A549 (cell line): ENCODE data around the gene MRFAP1L1. TPM values are rescaled to one million over a fixed set of nuclear protein-coding genes. Genes with fewer than 3 reads are reported as not detected.

ENCODE experiments used
- ATAC-seq, 2 experiments: fragments of 200-7000 bp in 1 of 2; fragments of >200 bp in 1 of 2; cut with Nextera tagmentation in 1 of 2; cut with Tn5 transposase in 1 of 2; 3 replicates each; pipeline versions ENCODE4 v1.8.0 to v1.9.1; 2018 to 2020; ENCODE audit warnings: mild to moderate bottlenecking in 1 of 2, moderate library complexity in 1 of 2
- CTCF ChIA-PET: fragments of 300-600 bp; sonication (Branson Sonifier 250); formaldehyde crosslinking; extraction: SDS; loops from one replicate; lab custom pipeline; 2021; ENCODE audit warnings: antibody characterized with exemption, inconsistent platforms; lab: Yijun Ruan, JAX
- POLR2A ChIA-PET: fragments of 350-600 bp; formaldehyde crosslinking; extraction: SDS; loops from one replicate; lab custom pipeline; 2021; ENCODE audit warnings: antibody characterized with exemption, inconsistent platforms; lab: Yijun Ruan, JAX
- DNase-seq, 2 experiments: peaks; one replicate each; pipeline versions ENCODE4 v3.0.0 to v3.0.0-alpha.2; 2011 to 2016; ENCODE audit warnings: low read depth in 1 of 2, low spot score in 1 of 2
- FAIRE-seq: peaks from 2 replicates; lab custom pipeline; 2011; peaks lifted over from hg19 to GRCh38; lab: Jason Lieb, UNC
- H3K27ac ChIP-seq, 2 experiments: fragments of >200 bp; sonication (Bioruptor Twin); formaldehyde crosslinking; 3 replicates each; pipeline ENCODE4 v1.5.1; 2016 to 2017
- H3K4me1 ChIP-seq: fragments of >200 bp; sonication (Bioruptor Twin); formaldehyde crosslinking; 3 replicates; pipeline ENCODE4 v1.6.1; 2016
- H3K4me2 ChIP-seq: fragments of >200 bp; sonication (Bioruptor Twin); formaldehyde crosslinking; 3 replicates; pipeline ENCODE4 v1.6.1; 2016
- H3K4me3 ChIP-seq: fragments of >200 bp; sonication (Bioruptor Twin); formaldehyde crosslinking; 3 replicates; pipeline ENCODE4 v1.5.1; 2016
- H3K9me3 ChIP-seq: fragments of >200 bp; sonication (Bioruptor Twin); formaldehyde crosslinking; 3 replicates; pipeline ENCODE4 v1.6.1; 2016
- CBX2 ChIP-seq: fragments of 200-600 bp; sonication (generic); IDR thresholded peaks from 2 replicates; pipeline ENCODE4 v1.6.1; 2016; ENCODE audit warnings: low read depth, mild to moderate bottlenecking, borderline replicate concordance
- CEBPB ChIP-seq, 2 experiments: fragments of >200 bp in 1 of 2; sonication (Bioruptor Twin) in 1 of 2; formaldehyde crosslinking in 1 of 2; IDR thresholded peaks; 2 replicates each; pipeline ENCODE4 v1.6.1; 2012 to 2016
- EHMT2 ChIP-seq: fragments of 200-600 bp; sonication (generic); IDR thresholded peaks from 2 replicates; pipeline ENCODE4 v1.6.1; 2016; ENCODE audit warnings: antibody characterized with exemption, low read depth, mild to moderate bottlenecking, moderate library complexity
- EP300 ChIP-seq, 2 experiments: fragments of >200 bp; sonication (Bioruptor Twin); formaldehyde crosslinking; IDR thresholded peaks; 2 replicates in 1 of 2; 3 replicates in 1 of 2; pipeline ENCODE4 v1.6.1; 2016 to 2017
- ESRRA ChIP-seq: fragments of 150-350 bp; IDR thresholded peaks from 2 replicates; pipeline ENCODE4 v1.6.1; 2014; ENCODE audit warnings: mild to moderate bottlenecking, low read length, borderline replicate concordance
- FOSB ChIP-seq: fragments of 250-450 bp; sonication (Bioruptor Pico); IDR thresholded peaks from 2 replicates; pipeline ENCODE4 v1.5.0; 2020; ENCODE audit warnings: mild to moderate bottlenecking, moderate library complexity
- FOSL2 ChIP-seq, 2 experiments: fragments of 450-650 bp in 1 of 2; fragments of >200 bp in 1 of 2; sonication (Bioruptor Twin) in 1 of 2; formaldehyde crosslinking; IDR thresholded peaks; 2 replicates each; pipeline versions ENCODE4 v1.5.0 to v1.6.1; 2016 to 2020; ENCODE audit warnings: mild to moderate bottlenecking in 1 of 2, moderate library complexity in 1 of 2
- FOXS1 ChIP-seq: fragments of 250-450 bp; sonication (Bioruptor Pico); IDR thresholded peaks from 2 replicates; pipeline ENCODE4 v1.5.0; 2020; ENCODE audit warnings: mild to moderate bottlenecking, moderate library complexity
- GATA3 ChIP-seq: IDR thresholded peaks from 2 replicates; pipeline ENCODE4 v1.6.1; 2012; ENCODE audit warnings: borderline replicate concordance
- HOXA7 ChIP-seq: fragments of 250-450 bp; sonication (Bioruptor Pico); IDR thresholded peaks from 2 replicates; pipeline ENCODE4 v1.5.0; 2020; ENCODE audit warnings: mild to moderate bottlenecking, moderate library complexity
- JUN ChIP-seq, 2 experiments: fragments of >200 bp; sonication (Bioruptor Twin); formaldehyde crosslinking; IDR thresholded peaks; 2 replicates in 1 of 2; 3 replicates in 1 of 2; pipeline ENCODE4 v1.6.1; 2016 to 2017
- JUNB ChIP-seq: fragments of >200 bp; sonication (Bioruptor Twin); formaldehyde crosslinking; IDR thresholded peaks from 2 replicates; pipeline ENCODE4 v1.6.1; 2016
- MAZ ChIP-seq: fragments of 150-350 bp; IDR thresholded peaks from 2 replicates; pipeline ENCODE4 v1.6.1; 2014; ENCODE audit warnings: antibody characterized with exemption, low read depth, low read length, borderline replicate concordance
- PHF8 ChIP-seq: fragments of 200-600 bp; sonication (generic); IDR thresholded peaks from 2 replicates; pipeline ENCODE4 v1.6.1; 2016; ENCODE audit warnings: low read depth, mild to moderate bottlenecking, antibody characterized with exemption, moderate library complexity, borderline replicate concordance
- POLR2AphosphoS2 ChIP-seq: conservative IDR thresholded peaks from 2 replicates; pipeline ENCODE4 v1.6.1; 2012; ENCODE audit warnings: low read length, improper control_type of control experiment, inconsistent platforms
- RAD21 ChIP-seq, 2 experiments: fragments of >200 bp in 1 of 2; sonication (Bioruptor Twin) in 1 of 2; formaldehyde crosslinking in 1 of 2; IDR thresholded peaks in 1 of 2; conservative IDR thresholded peaks in 1 of 2; 2 replicates in 1 of 2; 3 replicates in 1 of 2; pipeline ENCODE4 v1.6.1; 2012 to 2018; ENCODE audit warnings: inconsistent platforms in 1 of 2
- SMC3 ChIP-seq: fragments of >200 bp; sonication (Bioruptor Twin); formaldehyde crosslinking; IDR thresholded peaks from 3 replicates; pipeline ENCODE4 v1.6.1; 2018; ENCODE audit warnings: inconsistent platforms
- TP53 ChIP-seq: fragments of 250-450 bp; sonication (Bioruptor Pico); IDR thresholded peaks from 2 replicates; pipeline ENCODE4 v1.5.0; 2021; ENCODE audit warnings: mild to moderate bottlenecking, moderate library complexity
- ZC3H11A ChIP-seq: fragments of 450-650 bp; IDR thresholded peaks from 2 replicates; pipeline ENCODE4 v1.6.1; 2014; ENCODE audit warnings: antibody characterized with exemption, mild to moderate bottlenecking
- WGBS: methylation state at CpG from one replicate; pipeline ENCODE4 v1.1.6; 2017; ENCODE audit errors: missing lambda C conversion rate; 5-methylcytosine and 5-hydroxymethylcytosine counted together
- polyA plus RNA-seq, 4 experiments: library from polyadenylated mRNA; depleted of rRNA in 3 of 4; stranded (reverse); fragments of >200 nt; fragmentation: RNase III in 1 of 4; extraction: RNeasy Plus Mini Kit Qiagen cat#74134 plus additional on column Dnase treatment in 1 of 4; gene quantifications; 2 replicates in 3 of 4; 3 replicates in 1 of 4; pipeline ENCODE4 v1.2.3, GENCODE V29; 2011 to 2017
- TF ChIP-seq, protein P1 (sequence below): fragments of 450-650 bp; IDR thresholded peaks from 2 replicates; pipeline ENCODE4 v1.6.1; 2014; ENCODE audit warnings: antibody characterized with exemption
- TF ChIP-seq, protein P2 (sequence below): IDR thresholded peaks from 2 replicates; pipeline ENCODE4 v1.6.1; 2012
- TF ChIP-seq, protein P3 (sequence below): fragments of >200 bp; sonication (Bioruptor Twin); formaldehyde crosslinking; IDR thresholded peaks from 2 replicates; pipeline ENCODE4 v1.6.1; 2016
- TF ChIP-seq, protein P4 (sequence below): IDR thresholded peaks from 2 replicates; pipeline ENCODE4 v1.6.1; 2012
- TF ChIP-seq, protein P5 (sequence below): fragments of 150-350 bp; IDR thresholded peaks from 2 replicates; pipeline ENCODE4 v1.6.1; 2014; ENCODE audit warnings: low read depth, mild to moderate bottlenecking, low read length
- TF ChIP-seq, protein P6 (sequence below): fragments of 250-450 bp; sonication (Bioruptor Pico); IDR thresholded peaks from 2 replicates; pipeline ENCODE4 v1.5.0; 2020; ENCODE audit warnings: low read depth, mild to moderate bottlenecking, moderate library complexity

Gene MRFAP1L1
- polyA plus RNA-seq, 2 of the 4 experiments (the other 2 are of a cell fraction) = 46.1 to 78.2 TPM

DNA sequence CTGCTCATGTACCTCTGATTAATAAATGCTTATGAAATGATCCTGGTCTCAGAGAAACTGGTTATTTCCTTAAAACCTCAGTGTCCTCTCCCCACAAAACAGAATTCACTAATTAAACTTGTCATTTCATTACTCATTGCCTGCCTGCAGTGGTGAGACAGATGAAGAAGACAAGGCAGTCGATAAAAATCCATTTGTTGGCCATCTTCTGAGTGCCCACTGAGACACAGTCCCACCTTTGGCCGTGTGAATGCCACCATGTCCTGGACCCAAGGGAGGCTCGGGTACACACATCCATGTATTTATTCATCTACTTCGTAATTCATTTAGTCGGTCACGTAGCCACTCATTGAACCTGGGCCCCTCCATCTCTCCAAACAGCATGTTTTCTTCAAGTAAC is 12.5 kb downstream of the MRFAP1L1 start:
- ChIA-PET POLR2A (no interaction called here), CTCF (interaction anchor here (1.3 kb wide), 1 partner anchor 177 kb away, joined by 5 read pairs; no protein-coding TSS in a partner anchor)
- Histone ChIP-seq H3K4me2 (no peak overlapping the region), H3K9me3 (no peaks in the 10 kb centered on the region), H3K4me3 (no peak overlapping the region), H3K4me1 (peaks cover 45% of the 10 kb centered on the region), H3K27ac (peak overlapping the region; percentile 84 to 88; a peak in 4 of 6 replicates)
- DNase-seq = no peak
- FAIRE-seq = no peak
- 94% methylated on average over 6 of the region's 6 CpGs for WGBS
- no peak for ATAC-seq
- TF ChIP-seq HOXA7 (no peak), EHMT2 (no peak), PHF8 (no peak), RAD21 (conservative IDR thresholded peaks at IDR 0.05 in 1 of 2, IDR thresholded peaks at IDR 0.05 in 1 of 2) (no peak)
- TF ChIP-seq, protein P1, sequence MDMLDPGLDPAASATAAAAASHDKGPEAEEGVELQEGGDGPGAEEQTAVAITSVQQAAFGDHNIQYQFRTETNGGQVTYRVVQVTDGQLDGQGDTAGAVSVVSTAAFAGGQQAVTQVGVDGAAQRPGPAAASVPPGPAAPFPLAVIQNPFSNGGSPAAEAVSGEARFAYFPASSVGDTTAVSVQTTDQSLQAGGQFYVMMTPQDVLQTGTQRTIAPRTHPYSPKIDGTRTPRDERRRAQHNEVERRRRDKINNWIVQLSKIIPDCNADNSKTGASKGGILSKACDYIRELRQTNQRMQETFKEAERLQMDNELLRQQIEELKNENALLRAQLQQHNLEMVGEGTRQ = no peak

DNA sequence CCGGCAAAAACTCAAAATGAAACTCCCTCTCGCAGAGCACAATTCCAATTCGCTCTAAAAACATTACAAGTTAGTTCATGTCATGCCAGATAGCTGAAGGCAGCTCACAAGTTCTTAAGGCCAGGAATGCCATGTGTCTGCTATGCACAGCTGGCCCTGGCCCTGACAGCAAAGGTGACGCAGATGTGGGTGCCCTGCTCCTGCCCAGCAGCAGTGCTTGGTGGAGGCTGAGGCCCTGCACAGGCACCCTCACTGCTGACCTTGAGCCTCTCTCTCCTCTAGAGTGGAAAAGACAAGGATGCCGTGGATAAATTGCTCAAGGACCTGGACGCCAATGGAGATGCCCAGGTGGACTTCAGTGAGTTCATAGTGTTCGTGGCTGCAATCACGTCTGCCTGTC is 13.1 kb downstream of the MRFAP1L1 start:
- WGBS = 90% methylated on average over 7 of the region's 8 CpGs
- ATAC-seq (peak in 1 of 2 experiments; percentile 6; a peak in 2 of 6 replicates), FAIRE-seq (no peak), DNase-seq (no peak)
- Histone ChIP-seq H3K9me3 (no peaks in the 10 kb centered on the region), H3K4me1 (peaks cover 45% of the 10 kb centered on the region), H3K27ac (peak overlapping the region; percentile 84 to 88), H3K4me3 (no peak overlapping the region), H3K4me2 (peak overlapping the region; percentile 81)
- TF ChIP-seq, protein P2, sequence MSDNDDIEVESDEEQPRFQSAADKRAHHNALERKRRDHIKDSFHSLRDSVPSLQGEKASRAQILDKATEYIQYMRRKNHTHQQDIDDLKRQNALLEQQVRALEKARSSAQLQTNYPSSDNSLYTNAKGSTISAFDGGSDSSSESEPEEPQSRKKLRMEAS = no peak
- TF ChIP-seq MAZ = no peak
- no peak for TF ChIP-seq ZC3H11A
- TF ChIP-seq CBX2 = no peak
- TF ChIP-seq ESRRA = no peak
- TF ChIP-seq GATA3 = no peak
- TF ChIP-seq, protein P3, sequence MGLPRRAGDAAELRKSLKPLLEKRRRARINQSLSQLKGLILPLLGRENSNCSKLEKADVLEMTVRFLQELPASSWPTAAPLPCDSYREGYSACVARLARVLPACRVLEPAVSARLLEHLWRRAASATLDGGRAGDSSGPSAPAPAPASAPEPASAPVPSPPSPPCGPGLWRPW = no peak
- TF ChIP-seq EHMT2 = no peak
- TF ChIP-seq FOXS1 = no peak
- TF ChIP-seq FOSB (CRISPR knock-in tag) = no peak
- TF ChIP-seq JUNB = no peak
- TF ChIP-seq, protein P4, sequence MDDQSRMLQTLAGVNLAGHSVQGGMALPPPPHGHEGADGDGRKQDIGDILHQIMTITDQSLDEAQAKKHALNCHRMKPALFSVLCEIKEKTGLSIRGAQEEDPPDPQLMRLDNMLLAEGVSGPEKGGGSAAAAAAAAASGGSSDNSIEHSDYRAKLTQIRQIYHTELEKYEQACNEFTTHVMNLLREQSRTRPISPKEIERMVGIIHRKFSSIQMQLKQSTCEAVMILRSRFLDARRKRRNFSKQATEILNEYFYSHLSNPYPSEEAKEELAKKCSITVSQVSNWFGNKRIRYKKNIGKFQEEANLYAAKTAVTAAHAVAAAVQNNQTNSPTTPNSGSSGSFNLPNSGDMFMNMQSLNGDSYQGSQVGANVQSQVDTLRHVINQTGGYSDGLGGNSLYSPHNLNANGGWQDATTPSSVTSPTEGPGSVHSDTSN = no peak
- TF ChIP-seq, protein P5, sequence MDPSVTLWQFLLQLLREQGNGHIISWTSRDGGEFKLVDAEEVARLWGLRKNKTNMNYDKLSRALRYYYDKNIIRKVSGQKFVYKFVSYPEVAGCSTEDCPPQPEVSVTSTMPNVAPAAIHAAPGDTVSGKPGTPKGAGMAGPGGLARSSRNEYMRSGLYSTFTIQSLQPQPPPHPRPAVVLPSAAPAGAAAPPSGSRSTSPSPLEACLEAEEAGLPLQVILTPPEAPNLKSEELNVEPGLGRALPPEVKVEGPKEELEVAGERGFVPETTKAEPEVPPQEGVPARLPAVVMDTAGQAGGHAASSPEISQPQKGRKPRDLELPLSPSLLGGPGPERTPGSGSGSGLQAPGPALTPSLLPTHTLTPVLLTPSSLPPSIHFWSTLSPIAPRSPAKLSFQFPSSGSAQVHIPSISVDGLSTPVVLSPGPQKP = no peak
- CTCF ChIA-PET = interaction anchor here (1.3 to 3.0 kb wide), 2 partner anchors 22 to 177 kb away, joined by 5 to 11 read pairs; no protein-coding TSS in a partner anchor
- POLR2A ChIA-PET = interaction anchor here (1.8 kb wide), 1 partner anchor 23 kb away, joined by 8 read pairs; a partner anchor contains a TSS

DNA sequence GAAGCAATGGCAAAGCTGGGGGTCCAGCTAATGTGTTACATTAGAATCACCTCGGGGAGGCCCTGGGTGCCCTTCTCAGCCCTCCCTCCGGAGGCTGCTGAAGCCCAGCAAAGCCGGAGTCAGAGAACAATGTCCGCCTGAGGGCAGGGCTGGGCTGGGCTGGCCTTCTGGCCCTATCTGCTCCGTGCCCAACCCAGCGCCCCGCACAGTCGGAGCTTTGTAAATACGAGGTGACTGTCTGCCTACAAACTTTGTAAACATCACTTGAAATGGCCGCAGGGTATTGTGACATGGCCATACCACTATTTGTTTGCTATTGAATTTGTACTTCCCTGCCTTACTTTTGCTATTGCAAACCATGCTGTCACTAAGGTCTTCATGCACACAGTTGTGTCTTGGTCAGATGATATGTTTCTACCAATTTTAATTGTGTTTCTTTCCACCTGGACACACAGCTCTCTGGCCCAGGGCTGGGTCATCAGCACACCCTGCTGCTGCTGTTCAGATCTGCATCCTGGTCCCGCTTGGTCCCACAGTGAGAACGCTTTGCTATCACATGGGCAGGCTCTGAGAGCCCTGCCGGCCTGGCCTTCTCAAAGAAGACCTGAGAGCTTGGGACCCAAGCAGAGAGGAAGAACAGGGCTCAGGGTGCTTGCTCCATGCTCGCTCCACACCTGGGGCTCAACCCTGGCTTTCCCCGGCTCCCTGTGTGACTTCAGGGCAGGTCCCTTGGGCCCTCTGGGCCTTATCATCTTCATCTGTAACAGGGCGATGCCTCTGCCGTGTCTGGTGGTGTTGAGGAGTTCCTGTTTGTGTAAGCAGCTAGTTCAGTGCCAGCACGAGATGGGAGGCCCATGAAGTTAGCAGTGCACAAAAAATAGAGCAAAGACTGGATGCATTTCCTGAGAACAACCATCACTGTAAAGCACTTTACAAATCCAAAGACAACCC is 13.7 kb downstream of the MRFAP1L1 start:
- TF ChIP-seq POLR2AphosphoS2 (no peak), TP53 (no peak), CEBPB (IDR thresholded peaks at IDR 0.05) (peak; percentile 92 to 97), GATA3 (peak; percentile 52), RAD21 (conservative IDR thresholded peaks at IDR 0.05 in 1 of 2, IDR thresholded peaks at IDR 0.05 in 1 of 2) (peak in 1 of 2 experiments; percentile 39; a peak in 1 of 5 replicates), SMC3 (0 out of 3 replicates have a peak, but pooled peaks have one; percentile 14), EP300 (IDR thresholded peaks at IDR 0.05) (0 out of 5 replicates have a peak, but pooled peaks of 1 of the 2 experiments have one; percentile 43), FOXS1 (no peak), FOSL2 (IDR thresholded peaks at IDR 0.05) (no peak), FOSL2 (CRISPR knock-in tag; IDR thresholded peaks at IDR 0.05) (peak; percentile 55), HOXA7 (no peak), JUN (IDR thresholded peaks at IDR 0.05) (peak; percentile 59 to 66; a peak in 2 of 5 replicates), JUNB (no peak)
- TF ChIP-seq, protein P3 = peak; percentile 60; the same call in 1 of the 2 replicates
- TF ChIP-seq, protein P2 = peak; percentile 64
- TF ChIP-seq, protein P6, sequence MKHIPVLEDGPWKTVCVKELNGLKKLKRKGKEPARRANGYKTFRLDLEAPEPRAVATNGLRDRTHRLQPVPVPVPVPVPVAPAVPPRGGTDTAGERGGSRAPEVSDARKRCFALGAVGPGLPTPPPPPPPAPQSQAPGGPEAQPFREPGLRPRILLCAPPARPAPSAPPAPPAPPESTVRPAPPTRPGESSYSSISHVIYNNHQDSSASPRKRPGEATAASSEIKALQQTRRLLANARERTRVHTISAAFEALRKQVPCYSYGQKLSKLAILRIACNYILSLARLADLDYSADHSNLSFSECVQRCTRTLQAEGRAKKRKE = no peak
- TF ChIP-seq, all 56 proteins: peak for 9
- Histone ChIP-seq H3K4me3 (peak overlapping the region; percentile 39; the same call in 2 of the 3 replicates), H3K4me1 (peaks cover 45% of the 10 kb centered on the region), H3K27ac (peak overlapping the region; percentile 84 to 88), H3K9me3 (no peaks in the 10 kb centered on the region), H3K4me2 (peak overlapping the region; percentile 81)
- WGBS = 6% methylated on average over 16 of the region's 18 CpGs
- ATAC-seq = peak; percentile 89 to 90
- CTCF ChIA-PET = interaction anchor here (0.8 to 3.0 kb wide), 7 partner anchors 13 to 178 kb away, joined by 3 to 11 read pairs (median 5); partner anchors contain the start of gene MRFAP1L1
- FAIRE-seq = no peak
- POLR2A ChIA-PET = interaction anchor here (0.9 to 1.8 kb wide), 2 partner anchors 22 to 55 kb away, joined by 6 to 8 read pairs; partner anchors contain the start of gene MRFAP1
- peak; percentile 46 to 90 for DNase-seq
